Common myeloid progenitor, CD34-positive (primary cell): ENCODE data around the gene FOXD4L1.
"Not testable (repeated sequence)": the region's sequence is repeated elsewhere in the genome, so short reads cannot be mapped to it uniquely, and the experiment has no call there.

Experiments
- CTCF ChIA-PET: fragments of 350-600 bp; sonication (Branson Sonifier 250); formaldehyde crosslinking; loops from one replicate; lab custom pipeline; 2021; ENCODE audit warnings: antibody characterized with exemption; lab: Charles Lee
- POLR2A ChIA-PET: fragments of 350-600 bp; sonication (Branson Sonifier 250); formaldehyde crosslinking; loops from one replicate; lab custom pipeline; 2021; ENCODE audit warnings: antibody characterized with exemption; lab: Charles Lee
- DNase-seq, 3 donors: peaks; one replicate each; pipeline versions ENCODE4 v3.0.0 to v3.0.0-alpha.2; 2013
- H3K27ac ChIP-seq, 2 experiments: 1 replicate in 1 of 2; 2 replicates in 1 of 2; pipeline ENCODE4 v1.7.0; 2013; ENCODE audit warnings: inconsistent platforms in 2 of 2, low read length in 2 of 2, mild to moderate bottlenecking in 2 of 2, low read depth in 1 of 2, moderate library complexity in 1 of 2; ENCODE audit not compliant: severe bottlenecking in 2 of 2, insufficient read depth in 1 of 2, poor library complexity in 1 of 2
- H3K27me3 ChIP-seq, 5 experiments: replicated peaks in 2 of 5; 1 replicate in 3 of 5; 2 replicates in 2 of 5; pipeline versions ENCODE4 v1.6.1 to v1.7.0; 2013; ENCODE audit warnings: low read length in 4 of 5, mild to moderate bottlenecking in 2 of 5, moderate library complexity in 2 of 5, inconsistent platforms in 1 of 5; ENCODE audit not compliant: insufficient read depth in 5 of 5, control insufficient read depth in 4 of 5
- H3K36me3 ChIP-seq, 4 experiments: 1 replicate in 2 of 4; 2 replicates in 2 of 4; pipeline versions ENCODE4 v1.6.1 to v1.7.0; 2013; ENCODE audit warnings: low read length in 3 of 4, control low read depth in 1 of 4, mild to moderate bottlenecking in 1 of 4; ENCODE audit not compliant: control insufficient read depth in 4 of 4, insufficient read depth in 4 of 4
- H3K4me1 ChIP-seq, 4 experiments: 1 replicate in 3 of 4; 2 replicates in 1 of 4; pipeline versions ENCODE4 v1.6.1 to v1.7.1; 2013; ENCODE audit warnings: low read length in 3 of 4, mild to moderate bottlenecking in 3 of 4, control low read depth in 1 of 4, inconsistent platforms in 1 of 4, moderate library complexity in 1 of 4; ENCODE audit not compliant: control insufficient read depth in 4 of 4, insufficient read depth in 4 of 4; ENCODE audit errors: control extremely low read depth in 1 of 4
- H3K4me3 ChIP-seq, 7 experiments: 1 replicate in 4 of 7; 2 replicates in 3 of 7; pipeline versions ENCODE4 v1.5.1 to v1.7.0; 2013; ENCODE audit warnings: mild to moderate bottlenecking in 7 of 7, low read length in 6 of 7, moderate library complexity in 6 of 7, inconsistent platforms in 2 of 7, low read depth in 2 of 7, control low read depth in 1 of 7; ENCODE audit not compliant: insufficient read depth in 4 of 7, control insufficient read depth in 1 of 7; ENCODE audit errors: extremely low read depth in 1 of 7
- H3K9me3 ChIP-seq, 5 experiments: 1 replicate in 4 of 5; 2 replicates in 1 of 5; pipeline versions ENCODE4 v1.6.1 to v1.7.1; 2013; ENCODE audit warnings: low read length in 4 of 5, mild to moderate bottlenecking in 2 of 5, inconsistent platforms in 1 of 5, low read depth in 1 of 5, moderate library complexity in 1 of 5; ENCODE audit not compliant: control insufficient read depth in 4 of 5, insufficient read depth in 2 of 5; ENCODE audit errors: control extremely low read depth in 1 of 5
- WGBS: methylation state at CpG from one replicate; pipeline ENCODE4 v1.1.5; 2013; ENCODE audit not compliant: insufficient coverage; 5-methylcytosine and 5-hydroxymethylcytosine counted together

Gene FOXD4L1

GRCh38 chr2:113541204-113541975, 42.9 kb downstream of the FOXD4L1 start:
- WGBS = 0% methylated on average over 48 of the region's 71 CpGs
- H3K9me3 ChIP-seq, H3K27me3 ChIP-seq, POLR2A ChIA-PET, H3K36me3 ChIP-seq, CTCF ChIA-PET: not testable (repeated sequence)
- peak overlapping the region in 1 of 2 experiments; percentile 54 for H3K27ac ChIP-seq
- H3K4me3 ChIP-seq = peak overlapping the region; percentile 47 to 75 (median 67)
- peaks cover 0 to 10% (median 0%) of the 10 kb centered on the region in 4 experiments for H3K4me1 ChIP-seq
- DNase-seq = peak in 2 of 3 donors; percentile 43 to 74

- H3K36me3 ChIP-seq, H3K27me3 ChIP-seq, H3K9me3 ChIP-seq, CTCF ChIA-PET, POLR2A ChIA-PET, H3K27ac ChIP-seq: not testable (repeated sequence)
- peaks cover 0 to 10% (median 0%) of the 10 kb centered on the region in 4 experiments for H3K4me1 ChIP-seq
- H3K4me3 ChIP-seq = peak overlapping the region; percentile 47 to 75 (median 67)
- peak in 2 of 3 donors; percentile 2 to 42 for DNase-seq
- under 1% methylated on average over 28 of the region's 64 CpGs for WGBS
Observed at GRCh38 chr2:113541976-113542485, 43.6 kb downstream of the FOXD4L1 start.

- POLR2A ChIA-PET, CTCF ChIA-PET, H3K9me3 ChIP-seq, H3K27me3 ChIP-seq, H3K36me3 ChIP-seq, H3K27ac ChIP-seq: not testable (repeated sequence)
- peaks cover 0 to 10% (median 0%) of the 10 kb centered on the region in 4 experiments for H3K4me1 ChIP-seq
- peak in 2 of 3 donors; percentile 32 to 48 for DNase-seq
- peak overlapping the region in 2 of 7 experiments; percentile 61 to 75 for H3K4me3 ChIP-seq
- no CpG with 5 or more reads among the region's 9 CpGs for WGBS
Observed at GRCh38 chr2:113542529-113542928, 44.1 kb downstream of the FOXD4L1 start.
